Endothelial cell of umbilical vein (primary cell): Measurements from ENCODE around the gene SEC24C. TPM values are rescaled to one million over a fixed set of nuclear protein-coding genes. Genes with fewer than 3 reads are reported as not detected.

ENCODE experiments used
- BruUV-seq: library from RNA; stranded (reverse); fragments of 400-500 nt; replicated peaks from 2 replicates; lab custom pipeline; 2021; lab: Mats Ljungman, UMichigan
- CTCF ChIA-PET: fragments of 300-600, 350-600 bp; sonication (Branson Sonifier 250); formaldehyde crosslinking; loops from one replicate; lab custom pipeline; 2021; ENCODE audit warnings: antibody characterized with exemption, inconsistent platforms; lab: Charles Lee
- POLR2A ChIA-PET: fragments of 300-600, 350-600 bp; sonication (Branson Sonifier 250); formaldehyde crosslinking; loops from one replicate; lab custom pipeline; 2021; ENCODE audit warnings: antibody characterized with exemption, inconsistent platforms; lab: Charles Lee
- DNase-seq: peaks from one replicate; pipeline ENCODE4 v3.0.0-alpha.2; 2011; ENCODE audit warnings: low read depth, low spot score
- FAIRE-seq: peaks from 2 replicates; lab custom pipeline; 2011; peaks lifted over from hg19 to GRCh38; lab: Jason Lieb, UNC
- H2AFZ ChIP-seq: 2 replicates; pipeline ENCODE4 v1.6.0; 2012; ENCODE audit warnings: low read depth, low read length, control low read depth, inconsistent platforms
- H3K27ac ChIP-seq: 2 replicates; pipeline ENCODE4 v1.5.1; 2011; ENCODE audit warnings: low read depth, mild to moderate bottlenecking, control low read depth, low read length, moderate library complexity; ENCODE audit not compliant: insufficient read depth
- H3K27me3 ChIP-seq, 2 experiments: 2 replicates each; pipeline versions ENCODE4 v1.6.0 to v1.6.1; 2011; ENCODE audit warnings: low read length in 2 of 2, mixed read lengths in 1 of 2; ENCODE audit not compliant: control insufficient read depth in 2 of 2, insufficient read depth in 2 of 2
- H3K36me3 ChIP-seq, 2 experiments: 2 replicates in 1 of 2; 3 replicates in 1 of 2; pipeline ENCODE4 v1.5.1; 2011; ENCODE audit warnings: low read length in 2 of 2, mild to moderate bottlenecking in 1 of 2, moderate library complexity in 1 of 2; ENCODE audit not compliant: control insufficient read depth in 2 of 2, insufficient read depth in 2 of 2; ENCODE audit errors: extremely low read depth in 1 of 2
- H3K4me1 ChIP-seq: 3 replicates; pipeline ENCODE4 v1.5.1; 2011; ENCODE audit warnings: mild to moderate bottlenecking, low read length; ENCODE audit not compliant: control insufficient read depth, insufficient read depth; ENCODE audit errors: extremely low read depth
- H3K4me2 ChIP-seq: 2 replicates; pipeline ENCODE4 v1.6.1; 2011; ENCODE audit warnings: low read length, control low read depth, mixed read lengths; ENCODE audit not compliant: insufficient read depth
- H3K4me3 ChIP-seq, 3 experiments: fragments of 200-600 bp in 1 of 3; sonication (generic), shearing (Covaris generic) in 1 of 3; replicated peaks in 1 of 3; 2 replicates each; pipeline ENCODE4 v1.5.1; 2011 to 2016; ENCODE audit warnings: control low read depth in 3 of 3, low read length in 3 of 3, mild to moderate bottlenecking in 2 of 3, inconsistent platforms in 1 of 3, low read depth in 1 of 3, moderate library complexity in 1 of 3; ENCODE audit not compliant: insufficient read depth in 1 of 3
- H3K79me2 ChIP-seq: 2 replicates; pipeline ENCODE4 v1.6.0; 2012; ENCODE audit warnings: low read length, inconsistent platforms; ENCODE audit not compliant: control insufficient read depth, insufficient read depth
- H3K9ac ChIP-seq: replicated peaks from 2 replicates; pipeline ENCODE3; 2011; ENCODE audit warnings: low read length, control low read depth; ENCODE audit not compliant: insufficient read depth; ENCODE audit errors: extremely low read depth
- H3K9me1 ChIP-seq: replicated peaks from 3 replicates; pipeline ENCODE4 v1.6.0; 2011; ENCODE audit warnings: mild to moderate bottlenecking, low read length; ENCODE audit not compliant: control insufficient read depth, insufficient read depth; ENCODE audit errors: extremely low read depth
- H3K9me3 ChIP-seq: replicated peaks from 2 replicates; pipeline ENCODE4 v1.5.1; 2012; ENCODE audit warnings: low read length, inconsistent platforms; ENCODE audit not compliant: control insufficient read depth, insufficient read depth
- H4K20me1 ChIP-seq: replicated peaks from 2 replicates; pipeline ENCODE3; 2011; ENCODE audit warnings: mild to moderate bottlenecking, low read length; ENCODE audit not compliant: control insufficient read depth, insufficient read depth; ENCODE audit errors: extremely low read depth
- CTCF ChIP-seq, 2 donors: IDR thresholded peaks; 1 replicate in 1 of 2; 2 replicates in 1 of 2; pipeline ENCODE4 v1.5.1; 2011; ENCODE audit warnings: low read length in 2 of 2, mild to moderate bottlenecking in 2 of 2, moderate library complexity in 2 of 2, control low read depth in 1 of 2, inconsistent platforms in 1 of 2, low read depth in 1 of 2; ENCODE audit not compliant: insufficient read depth in 1 of 2; ENCODE audit errors: extremely low read depth in 1 of 2
- EZH2 ChIP-seq: IDR thresholded peaks from 2 replicates; pipeline ENCODE4 v1.6.1; 2012; ENCODE audit warnings: borderline replicate concordance, low read depth, mild to moderate bottlenecking, moderate library complexity, low read length, inconsistent platforms; ENCODE audit not compliant: severe bottlenecking
- FOS ChIP-seq: IDR thresholded peaks from 2 replicates; pipeline ENCODE4 v1.6.1; 2011; ENCODE audit warnings: mild to moderate bottlenecking, low read length, moderate library complexity, borderline replicate concordance; ENCODE audit not compliant: insufficient read depth
- GATA2 ChIP-seq: IDR thresholded peaks from 2 replicates; pipeline ENCODE4 v1.7.0; 2011; ENCODE audit warnings: low read depth, mild to moderate bottlenecking, moderate library complexity, mixed read lengths, low read length; ENCODE audit not compliant: insufficient read length, insufficient read depth
- JUN ChIP-seq: IDR thresholded peaks from 2 replicates; pipeline ENCODE4 v1.6.1; 2011; ENCODE audit warnings: borderline replicate concordance, low read depth; ENCODE audit not compliant: insufficient read length, insufficient read depth
- MAX ChIP-seq: IDR thresholded peaks from 2 replicates; pipeline ENCODE4 v1.6.1; 2011; ENCODE audit not compliant: insufficient read depth, insufficient read length
- MYC ChIP-seq: IDR thresholded peaks from one replicate; pipeline ENCODE4 v1.6.1; 2011; ENCODE audit warnings: mild to moderate bottlenecking, low read depth, low read length
- POLR2A ChIP-seq: IDR thresholded peaks from 2 replicates; pipeline ENCODE4 v1.6.1; 2012; ENCODE audit warnings: low read depth, mild to moderate bottlenecking, control low read depth, low read length
- POLR2AphosphoS5 ChIP-seq: IDR thresholded peaks from 2 replicates; pipeline ENCODE4 v1.6.1; 2012; ENCODE audit warnings: low read depth, mild to moderate bottlenecking, control low read depth, low read length, moderate library complexity; ENCODE audit not compliant: insufficient read depth
- dilution Hi-C: fragments of 300-500 bp; cut with MboI; formaldehyde crosslinking; loops from one replicate; pipeline ENCODE4 v1.15.0; 2019; ENCODE audit warnings: low sequenced_read_pairs; ENCODE audit not compliant: extremely low pct_ligation_motif_present
- intact Hi-C: fragments of 100-400 bp; cut with micrococcal nuclease; formaldehyde crosslinking; loops from one replicate; pipeline ENCODE4 v1.10.0; 2022
- polyA plus RNA-seq, 4 experiments: library from polyadenylated mRNA; depleted of rRNA in 3 of 4; stranded (reverse) in 3 of 4; unstranded in 1 of 4; fragments of >200 nt; gene quantifications; 2 replicates each; pipeline versions ENCODE4 v1.2.1 to v1.2.3, GENCODE V29; 2011 to 2012; ENCODE audit warnings: missing spikeins in 1 of 4
- total RNA-seq: library from RNA; stranded (reverse); gene quantifications from 2 replicates; pipeline ENCODE4 v1.2.3, GENCODE V29; 2021

Gene SEC24C
- total and polyA plus RNA-seq, 2 donors (not counting 3 experiments of a cell fraction or from before 2014, with no cell fraction given) = 95.5 to 108 TPM

DNA sequence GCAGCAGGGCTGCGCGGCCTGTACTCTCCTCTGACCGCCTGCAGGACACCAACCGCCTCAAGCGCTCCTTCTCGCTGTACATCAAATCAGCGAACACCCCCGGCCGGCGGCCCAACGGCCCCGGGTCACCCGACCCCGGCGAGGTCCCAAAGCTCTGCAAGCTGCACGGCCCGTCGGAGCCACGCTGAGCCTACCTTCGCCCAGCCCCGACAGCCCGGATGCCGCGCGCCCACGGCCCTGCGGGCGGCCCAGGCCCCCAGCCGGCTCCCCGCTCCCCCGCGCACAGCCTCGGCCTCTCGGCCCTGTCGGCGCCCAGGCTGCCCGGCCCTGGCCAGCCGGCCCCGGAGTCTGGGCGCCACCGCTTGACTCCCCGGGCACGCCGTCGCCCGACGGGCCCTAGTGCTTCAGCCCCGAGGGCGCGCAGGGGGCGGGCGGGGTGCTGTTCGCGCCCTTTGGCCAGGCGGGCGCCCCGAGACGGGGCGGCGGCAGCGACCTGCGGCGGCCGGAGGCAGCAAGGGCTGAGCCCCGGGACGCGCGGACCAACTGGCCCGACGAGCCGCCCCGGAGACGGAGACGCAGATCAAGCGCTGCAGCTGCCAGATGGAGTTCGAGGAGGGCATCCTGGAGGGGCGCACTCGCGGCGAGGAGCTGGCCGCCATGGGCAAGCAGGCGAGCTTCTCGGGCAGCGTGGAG, 11.1 kb upstream of the SEC24C start:
- CTCF ChIA-PET = interaction anchor here (1.6 kb wide), 1 partner anchor 10 kb away, joined by 4 read pairs; the partner anchor contains the start of gene SEC24C
- peaks cover 38% of the 10 kb centered on the region for H3K79me2 ChIP-seq

More for the DNA sequence above, 11.1 kb upstream of the SEC24C start:
- FAIRE-seq (no peak), DNase-seq (no peak)
- intact Hi-C loops = no loop called here
- Histone ChIP-seq H3K4me2 (no peak overlapping the region), H3K9me3 (no peaks in the 10 kb centered on the region), H3K27me3 (no peaks in the 10 kb centered on the region), H3K4me3 (no peak overlapping the region), H2AFZ (no peak overlapping the region), H3K4me1 (peaks cover 7% of the 10 kb centered on the region), H3K36me3 (peaks cover 0 to 17% of the 10 kb centered on the region in 2 experiments), H3K9ac (no peak overlapping the region), H3K27ac (no peak overlapping the region), H3K9me1 (no peaks in the 10 kb centered on the region), H4K20me1 (no peaks in the 10 kb centered on the region)
- POLR2A ChIA-PET = no interaction called here
- no TSS peak for BruUV-seq
- dilution Hi-C loops = no loop called here
- TF ChIP-seq MYC (no peak), MAX (no peak), POLR2A (no peak), JUN (no peak), EZH2 (no peak), FOS (no peak), GATA2 (no peak), POLR2AphosphoS5 (no peak), CTCF (IDR thresholded peaks at IDR 0.05; ENCODE audit: extremely low read depth in 1 of 2, insufficient read depth in 1 of 2, low read depth in 1 of 2, low read length in 2 of 2) (no peak)
